PC-3 (cell line): ENCODE data around the gene ATF2.

Source experiments
- CTCF ChIP-seq: fragments of 300-600 bp; sonication (generic); conservative IDR thresholded peaks from 2 replicates; pipeline ENCODE4 v1.5.1; 2017; ENCODE audit warnings: antibody characterized with exemption, low read depth, mild to moderate bottlenecking, low read length
- EZH2 ChIP-seq: fragments of 300-600 bp; sonication (generic); IDR thresholded peaks from one replicate; pipeline ENCODE4 v1.6.1; 2017; ENCODE audit warnings: antibody characterized with exemption, mild to moderate bottlenecking, low read length; ENCODE audit not compliant: unreplicated experiment
- EZH2phosphoT487 ChIP-seq: fragments of 300-600 bp; sonication (generic); IDR thresholded peaks from 2 replicates; pipeline ENCODE4 v1.6.1; 2018; ENCODE audit warnings: mild to moderate bottlenecking, antibody characterized with exemption, low read length, borderline replicate concordance

DNA sequence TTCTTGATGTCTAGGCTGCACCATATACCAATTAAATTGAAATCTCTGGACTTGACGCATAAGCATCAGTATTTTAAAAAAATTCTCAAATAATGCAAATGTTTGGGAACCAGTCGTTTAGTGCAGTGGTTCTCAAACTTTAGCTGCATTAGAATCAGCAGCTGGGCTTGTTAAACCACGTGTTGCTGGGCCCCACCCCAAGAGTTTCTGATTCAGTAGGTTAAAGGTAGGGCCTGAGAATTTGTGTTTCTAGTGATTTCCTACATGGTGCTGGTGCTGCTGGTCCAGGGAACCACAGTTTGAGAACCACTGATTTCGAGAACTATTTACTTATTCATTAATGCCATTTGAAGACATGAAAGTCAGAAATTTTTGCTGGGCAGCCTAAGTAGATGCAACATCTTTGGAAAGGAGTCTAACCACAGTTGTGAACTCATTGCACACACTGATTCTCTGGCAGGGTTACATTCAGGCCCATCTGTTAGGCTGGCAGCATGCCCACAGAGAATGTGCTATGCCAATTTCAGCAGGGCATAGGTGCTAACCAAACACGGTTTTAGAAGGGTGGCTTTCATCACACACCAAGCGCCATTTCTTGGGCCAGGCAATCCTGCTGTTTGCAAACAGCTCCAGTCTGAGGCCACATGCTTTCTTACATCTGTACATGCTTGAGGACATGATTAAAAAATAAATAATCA is 39.9 kb upstream of the ATF2 start:
- TF ChIP-seq CTCF (no peak), EZH2phosphoT487 (no peak), EZH2 (no peak)
